Kidney (tissue), 14 donors: Measurements from ENCODE around the gene POLR3A. TPM values are rescaled to one million over a fixed set of nuclear protein-coding genes. Genes with fewer than 3 reads are reported as not detected.

Experiments used
- DNase-seq, 5 donors: peaks; one replicate each; pipeline ENCODE4 v3.0.0-alpha.2; 2013 to 2020
- FAIRE-seq: peaks from 2 replicates; lab custom pipeline; 2012; peaks lifted over from hg19 to GRCh38; lab: Jason Lieb, UNC
- H3K27ac ChIP-seq, 2 donors: one replicate each; pipeline ENCODE4 v1.7.0; 2013; ENCODE audit warnings: low read depth in 2 of 2, low read length in 2 of 2, inconsistent platforms in 1 of 2
- H3K27me3 ChIP-seq: one replicate; pipeline ENCODE4 v1.7.1; 2013; ENCODE audit warnings: low read length, inconsistent platforms; ENCODE audit not compliant: control insufficient read depth, insufficient read depth
- H3K36me3 ChIP-seq, 3 donors: one replicate each; pipeline versions ENCODE4 v1.7.0 to v1.7.1; 2013; ENCODE audit warnings: low read length in 3 of 3, control low read depth in 1 of 3, inconsistent platforms in 1 of 3; ENCODE audit not compliant: insufficient read depth in 3 of 3, control insufficient read depth in 2 of 3
- H3K4me1 ChIP-seq, 3 donors: one replicate each; pipeline versions ENCODE4 v1.7.0 to v1.7.1; 2013; ENCODE audit warnings: low read length in 3 of 3, inconsistent platforms in 1 of 3, low read depth in 1 of 3; ENCODE audit not compliant: control insufficient read depth in 2 of 3, insufficient read depth in 2 of 3
- H3K4me3 ChIP-seq, 3 donors: one replicate each; pipeline versions ENCODE4 v1.7.0 to v1.8.1; 2013; ENCODE audit warnings: low read length in 3 of 3, control low read depth in 1 of 3, inconsistent platforms in 1 of 3
- H3K9ac ChIP-seq, 3 donors: one replicate each; pipeline versions ENCODE4 v1.7.0 to v1.7.1; 2013; ENCODE audit warnings: low read length in 3 of 3, control low read depth in 1 of 3, inconsistent platforms in 1 of 3
- H3K9me3 ChIP-seq, 3 donors: one replicate each; pipeline versions ENCODE4 v1.7.0 to v1.7.1; 2013; ENCODE audit warnings: low read length in 3 of 3, control low read depth in 1 of 3, inconsistent platforms in 1 of 3; ENCODE audit not compliant: control insufficient read depth in 2 of 3, insufficient read depth in 1 of 3
- CTCF ChIP-seq: IDR thresholded peaks from 3 replicates; pipeline ENCODE4 v1.5.1; 2012; ENCODE audit warnings: mild to moderate bottlenecking, moderate library complexity, borderline replicate concordance; ENCODE audit not compliant: insufficient read depth; ENCODE audit errors: extremely low read depth
- intact Hi-C: fragments of 100-400 bp; cut with DNase I; formaldehyde crosslinking; loops from one replicate; pipeline ENCODE4 v1.11.1; 2022
- polyA plus RNA-seq: library from polyadenylated mRNA; stranded (reverse); fragments of 350-450 nt; fragmentation: Illumina TruSeq; extraction: RNeasy Lipid Tissue Mini Kit (QIAGEN cat#74804); gene quantifications from one replicate; pipeline ENCODE4 v1.2.3, GENCODE V29; 2014; ENCODE audit warnings: low read depth, low replicate concordance; ENCODE audit not compliant: insufficient read depth
- total RNA-seq: library from RNA; stranded (reverse); fragmentation: NEBNext Ultra II Directional; extraction: Animal tissue kit (Norgen Biotek cat#: 25700); gene quantifications from one replicate; pipeline ENCODE4 v1.2.1, GENCODE V29; 2021
- donor health status: control.
- donor health status: control.
- donor health status: control.
- donor health status: control.
- donor health status: control.
- donor health status: DM: yes; HTN: yes; CAD: no.
- donor health status: Normal renal cell carcinoma (clear cell type).

Gene POLR3A
- total and polyA plus RNA-seq, 2 donors from 2014 or later: 4.9 to 13.3 TPM

GRCh38 chr10:77975086-77975666 lies 54.1 kb downstream of the POLR3A start:
- Histone ChIP-seq H3K36me3 (peaks cover 0 to 34% (median 28%) of the 10 kb centered on the region in 3 donors), H3K27me3 (no peaks in the 10 kb centered on the region), H3K4me1 (no peaks in the 10 kb centered on the region), H3K4me3 (no peak overlapping the region), H3K9ac (no peak overlapping the region), H3K9me3 (no peaks in the 10 kb centered on the region), H3K27ac (no peak overlapping the region)
- no peak for DNase-seq
- no peak for TF ChIP-seq CTCF
- no peak for FAIRE-seq
- intact Hi-C loops: no loop called here

GRCh38 chr10:77974396-77975074 lies 54.8 kb downstream of the POLR3A start:
- Histone ChIP-seq H3K36me3 (peaks cover 0 to 27% (median 21%) of the 10 kb centered on the region in 3 donors), H3K4me3 (no peak overlapping the region), H3K9ac (no peak overlapping the region), H3K4me1 (no peaks in the 10 kb centered on the region), H3K27me3 (no peaks in the 10 kb centered on the region), H3K27ac (no peak overlapping the region), H3K9me3 (no peaks in the 10 kb centered on the region)
- DNase-seq: peak in 4 of 5 donors; percentile 39 to 68 (median 50)
- peak; percentile 14 for TF ChIP-seq CTCF
- intact Hi-C loops: no loop called here
- no peak for FAIRE-seq

- no peak for DNase-seq
- H3K9me3 ChIP-seq: no peaks in the 10 kb centered on the region
- H3K27ac ChIP-seq: no peak overlapping the region
- peaks cover 0 to 18% (median 14%) of the 10 kb centered on the region in 3 donors for H3K36me3 ChIP-seq
- no peaks in the 10 kb centered on the region for H3K4me1 ChIP-seq
- H3K9ac ChIP-seq: no peak overlapping the region
- H3K27me3 ChIP-seq: no peaks in the 10 kb centered on the region
- intact Hi-C loops: no loop called here
- TF ChIP-seq CTCF: no peak
- H3K4me3 ChIP-seq: no peak overlapping the region
- no peak for FAIRE-seq
Measured at GRCh38 chr10:77973276-77973675, 56.0 kb downstream of the POLR3A start.
